Lung (tissue), 12 donors: Measurements from ENCODE around the gene CFAP251. TPM values are rescaled to one million over a fixed set of nuclear protein-coding genes. Genes with fewer than 3 reads are reported as not detected.
"Not testable (repeated sequence)": the region's sequence is repeated elsewhere in the genome, so short reads cannot be mapped to it uniquely, and the experiment has no call there.

Source experiments
- ATAC-seq: fragments of 200-7000 bp; cut with Tn5 transposase; one replicate; pipeline ENCODE4 v1.9.1; 2020; ENCODE audit warnings: moderate number of reproducible peaks; ENCODE audit not compliant: insufficient read depth, low FRiP score
- DNase-seq, 3 donors: peaks; one replicate each; pipeline ENCODE4 v3.0.0-alpha.2; 2013 to 2017
- H3K27ac ChIP-seq, 2 donors: one replicate each; pipeline ENCODE4 v1.5.1; 2013; ENCODE audit warnings: mild to moderate bottlenecking in 2 of 2, moderate library complexity in 2 of 2, control low read depth in 1 of 2, inconsistent platforms in 1 of 2, low read depth in 1 of 2, low read length in 1 of 2
- H3K27me3 ChIP-seq, 3 donors: one replicate each; pipeline ENCODE4 v1.5.1; 2013; ENCODE audit warnings: low read length in 2 of 3; ENCODE audit not compliant: control insufficient read depth in 3 of 3, insufficient read depth in 3 of 3
- H3K36me3 ChIP-seq, 4 donors: one replicate each; pipeline ENCODE4 v1.5.1; 2013; ENCODE audit warnings: low read length in 4 of 4, mild to moderate bottlenecking in 1 of 4, moderate library complexity in 1 of 4; ENCODE audit not compliant: control insufficient read depth in 4 of 4, insufficient read depth in 4 of 4
- H3K4me1 ChIP-seq, 5 donors: one replicate each; pipeline ENCODE4 v1.5.1; 2013; ENCODE audit warnings: low read length in 5 of 5, mild to moderate bottlenecking in 2 of 5, moderate library complexity in 1 of 5; ENCODE audit not compliant: control insufficient read depth in 5 of 5, insufficient read depth in 5 of 5
- H3K4me3 ChIP-seq: one replicate; pipeline ENCODE4 v1.5.1; 2013; ENCODE audit warnings: mild to moderate bottlenecking, control low read depth, moderate library complexity
- H3K9ac ChIP-seq, 2 donors: one replicate each; pipeline ENCODE4 v1.5.1; 2013; ENCODE audit warnings: low read length in 2 of 2, control low read depth in 1 of 2; ENCODE audit not compliant: insufficient read depth in 1 of 2
- H3K9me3 ChIP-seq, 4 donors: one replicate each; pipeline ENCODE4 v1.5.1; 2013; ENCODE audit warnings: low read length in 3 of 4, mild to moderate bottlenecking in 1 of 4, moderate library complexity in 1 of 4; ENCODE audit not compliant: control insufficient read depth in 4 of 4, insufficient read depth in 3 of 4
- WGBS, 2 donors: extraction: QIAGEN DNeasy Blood & Tissue Kit; methylation state at CpG; one replicate each; pipeline ENCODE4 v1.1.7; 2013; 5-methylcytosine and 5-hydroxymethylcytosine counted together
- polyA plus RNA-seq, 2 donors: library from polyadenylated mRNA; stranded (reverse); fragments of 200-250 nt; gene quantifications; one replicate each; pipeline ENCODE4 v1.2.1, GENCODE V29; 2013
- total RNA-seq, 2 donors: library from RNA; depleted of rRNA in 1 of 2; stranded (reverse); fragments of >200 nt in 1 of 2; gene quantifications; one replicate each; pipeline ENCODE4 v1.2.1, GENCODE V29; 2014 to 2021
- TF ChIP-seq, protein P1 (sequence below): IDR thresholded peaks from 2 replicates; pipeline ENCODE4 v1.5.1; 2012; ENCODE audit warnings: mild to moderate bottlenecking; ENCODE audit errors: control extremely low read depth, extremely low read depth
- donor health status: control.
- donor health status: control.
- donor health status: Bipolar disorder and iron deficiency.
- donor health status: healthy.
- donor health status: DM: yes; HTN: yes; CAD: no.

The CFAP251 gene
- total and polyA plus RNA-seq, 4 donors: 6.9 to 35.4 (median 15.6) TPM

DNA sequence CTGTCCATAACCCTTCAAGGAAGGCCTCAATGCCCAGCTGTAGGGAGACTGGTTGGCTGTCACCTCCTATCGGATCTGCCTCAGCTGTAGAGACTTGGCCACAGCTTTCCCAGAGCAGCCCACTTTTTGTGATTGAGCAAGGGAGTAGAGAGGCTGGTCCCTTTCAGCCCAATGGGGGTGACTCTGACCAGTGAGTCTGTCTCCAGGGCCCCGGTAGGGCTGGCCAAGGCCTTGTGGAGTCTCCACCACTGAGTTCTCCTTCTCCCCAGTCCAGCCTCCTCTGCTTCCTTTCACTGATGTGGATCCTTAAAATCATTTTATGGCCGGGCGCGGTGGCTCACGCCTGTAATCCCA lies 45.2 kb upstream of the CFAP251 start:
- H3K4me3 ChIP-seq: no peak overlapping the region
- TF ChIP-seq, protein P1, sequence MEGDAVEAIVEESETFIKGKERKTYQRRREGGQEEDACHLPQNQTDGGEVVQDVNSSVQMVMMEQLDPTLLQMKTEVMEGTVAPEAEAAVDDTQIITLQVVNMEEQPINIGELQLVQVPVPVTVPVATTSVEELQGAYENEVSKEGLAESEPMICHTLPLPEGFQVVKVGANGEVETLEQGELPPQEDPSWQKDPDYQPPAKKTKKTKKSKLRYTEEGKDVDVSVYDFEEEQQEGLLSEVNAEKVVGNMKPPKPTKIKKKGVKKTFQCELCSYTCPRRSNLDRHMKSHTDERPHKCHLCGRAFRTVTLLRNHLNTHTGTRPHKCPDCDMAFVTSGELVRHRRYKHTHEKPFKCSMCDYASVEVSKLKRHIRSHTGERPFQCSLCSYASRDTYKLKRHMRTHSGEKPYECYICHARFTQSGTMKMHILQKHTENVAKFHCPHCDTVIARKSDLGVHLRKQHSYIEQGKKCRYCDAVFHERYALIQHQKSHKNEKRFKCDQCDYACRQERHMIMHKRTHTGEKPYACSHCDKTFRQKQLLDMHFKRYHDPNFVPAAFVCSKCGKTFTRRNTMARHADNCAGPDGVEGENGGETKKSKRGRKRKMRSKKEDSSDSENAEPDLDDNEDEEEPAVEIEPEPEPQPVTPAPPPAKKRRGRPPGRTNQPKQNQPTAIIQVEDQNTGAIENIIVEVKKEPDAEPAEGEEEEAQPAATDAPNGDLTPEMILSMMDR: no peak
- no peak overlapping the region for H3K9ac ChIP-seq
- ATAC-seq (no peak), DNase-seq (peak in 2 of 3 donors; percentile 42 to 58)
- peaks cover 0 to 11% (median 0%) of the 10 kb centered on the region in 5 donors for H3K4me1 ChIP-seq
- H3K36me3 ChIP-seq: no peaks in the 10 kb centered on the region
- H3K9me3 ChIP-seq: no peaks in the 10 kb centered on the region
- no peak overlapping the region for H3K27ac ChIP-seq
- 91 to 94% methylated on average over 6 of the region's 6 CpGs for WGBS, 2 donors
- H3K27me3 ChIP-seq: no peaks in the 10 kb centered on the region

DNA sequence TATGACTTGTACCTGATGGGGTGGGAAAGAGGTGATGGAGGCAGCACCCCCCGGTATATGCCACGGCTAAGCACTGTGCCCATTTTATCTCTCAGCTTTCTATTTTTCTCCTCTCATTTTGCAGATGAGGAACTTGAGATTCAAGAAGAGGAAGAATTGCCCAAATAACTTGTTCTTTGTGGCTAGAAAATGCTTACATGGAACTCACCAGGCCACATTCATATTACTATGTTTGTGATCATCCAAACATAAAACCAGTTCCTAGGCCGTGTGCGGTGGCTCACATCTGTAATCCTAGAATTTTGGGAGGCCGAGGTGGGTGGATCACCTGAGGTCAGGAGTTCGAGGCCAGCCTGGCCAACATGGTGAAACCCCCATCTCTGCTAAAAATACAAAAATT lies 44.3 kb upstream of the CFAP251 start:
- Histone ChIP-seq H3K27ac (no peak overlapping the region), H3K9me3 (no peaks in the 10 kb centered on the region), H3K27me3 (no peaks in the 10 kb centered on the region), H3K36me3 (no peaks in the 10 kb centered on the region), H3K9ac (no peak overlapping the region), H3K4me1 (peaks cover 0 to 11% (median 0%) of the 10 kb centered on the region in 5 donors), H3K4me3 (no peak overlapping the region)
- DNase-seq (no peak), ATAC-seq (no peak)
- 53 to 71% methylated on average over 6 of the region's 6 CpGs for WGBS, 2 donors
- TF ChIP-seq, protein P1: no peak

DNA sequence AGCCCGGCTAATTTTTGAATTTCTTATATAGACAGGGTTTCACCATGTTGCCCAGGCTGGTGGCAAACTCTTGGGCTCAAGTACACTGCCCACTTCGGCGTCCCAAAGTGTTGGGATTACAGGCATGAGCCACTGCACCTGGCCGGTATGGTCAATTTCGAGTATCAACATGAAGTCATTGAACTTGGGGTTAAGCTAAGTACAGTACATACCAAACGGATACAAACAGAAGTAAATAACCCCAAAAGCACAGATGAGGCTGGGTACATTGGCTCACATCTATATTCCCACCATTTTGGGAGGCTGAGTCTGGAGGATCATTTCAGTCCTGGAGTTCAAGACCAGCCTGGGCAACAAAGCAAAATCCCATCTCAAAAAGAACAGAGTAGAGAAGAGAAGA lies 42.8 kb upstream of the CFAP251 start:
- Histone ChIP-seq H3K36me3 (no peaks in the 10 kb centered on the region), H3K9ac (no peak overlapping the region), H3K4me1 (peaks cover 0 to 11% (median 0%) of the 10 kb centered on the region in 5 donors), H3K4me3 (no peak overlapping the region), H3K27ac (no peak overlapping the region), H3K27me3 (no peaks in the 10 kb centered on the region), H3K9me3 (no peaks in the 10 kb centered on the region)
- DNase-seq (no peak), ATAC-seq (no peak)
- TF ChIP-seq, protein P1: no peak
- WGBS, 2 donors: 89 to 92% methylated on average over 6 of the region's 6 CpGs

DNA sequence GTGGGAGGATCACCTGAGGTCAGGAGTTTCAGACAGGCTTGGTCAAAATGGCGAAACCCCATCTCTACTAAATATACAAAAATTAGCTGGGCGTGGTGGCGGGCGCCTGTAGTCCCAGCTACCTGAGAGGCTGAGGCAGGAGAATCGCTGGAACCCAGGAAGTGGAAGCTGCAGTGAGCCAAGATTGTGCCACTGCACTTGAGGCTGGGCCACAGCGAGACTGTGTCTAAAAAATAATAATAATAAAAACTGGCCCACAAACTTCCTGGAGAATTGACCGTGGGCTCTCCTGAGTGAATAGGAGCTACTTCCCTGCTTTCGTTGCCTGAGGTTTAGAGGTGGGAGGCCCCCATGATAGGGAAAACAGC lies 42.3 kb upstream of the CFAP251 start:
- H3K27ac ChIP-seq, H3K9me3 ChIP-seq, H3K27me3 ChIP-seq, DNase-seq, H3K36me3 ChIP-seq, H3K4me3 ChIP-seq, ATAC-seq, H3K9ac ChIP-seq: not testable (repeated sequence)
- WGBS, 2 donors: 79 to 85% methylated on average over 8 of the region's 8 CpGs
- H3K4me1 ChIP-seq: peaks cover 0 to 11% (median 0%) of the 10 kb centered on the region in 5 donors
